K562 (cell line): ENCODE measurements around the gene HMGA1. TPM values are rescaled to one million over a fixed set of nuclear protein-coding genes. Genes with fewer than 3 reads are reported as not detected.
"Not testable (repeated sequence)": the region's sequence is repeated elsewhere in the genome, so short reads cannot be mapped to it uniquely, and the experiment has no call there.

ENCODE experiments used
- ATAC-seq: fragments of 200-7000 bp; cut with Tn5 transposase; 3 replicates; pipeline ENCODE4 v1.9.1; 2020; ENCODE audit warnings: moderate library complexity
- BruUV-seq: library from RNA; stranded (reverse); fragments of 400-500 nt; replicated peaks from 2 replicates; lab custom pipeline; 2021; lab: Mats Ljungman, UMichigan
- CTCF ChIA-PET: fragments of 300-600 bp; formaldehyde crosslinking; extraction: SDS; loops from one replicate; lab custom pipeline; 2021; ENCODE audit warnings: low intra/inter-chr PET ratio; lab: Yijun Ruan, JAX
- POLR2A ChIA-PET: fragments of 300-600, 350-650 bp; sonication (Branson Sonifier 250); formaldehyde crosslinking; extraction: SDS; loops from one replicate; lab custom pipeline; 2021; ENCODE audit warnings: antibody characterized with exemption, inconsistent platforms; lab: Yijun Ruan, JAX
- DNase-seq, 4 experiments: peaks; one replicate each; pipeline versions ENCODE4 v3.0.0 to v3.0.0-alpha.2; 2011 to 2018; ENCODE audit warnings: low spot score in 3 of 4, mixed read lengths in 3 of 4; ENCODE audit errors: extremely low read depth in 1 of 4
- FAIRE-seq: peaks from 2 replicates; lab custom pipeline; 2011; peaks lifted over from hg19 to GRCh38; lab: Jason Lieb, UNC
- H2AFZ ChIP-seq: 2 replicates; pipeline ENCODE4 v1.6.0; 2011; ENCODE audit warnings: low read depth, low read length, control low read depth, inconsistent platforms
- H3K27ac ChIP-seq: fragments of 200-600 bp; 3 replicates; pipeline ENCODE4 v1.8.0; 2011; ENCODE audit warnings: low read depth, mild to moderate bottlenecking, control low read depth, inconsistent platforms, low read length, moderate library complexity, mixed read lengths; ENCODE audit errors: extremely low read depth
- H3K27me3 ChIP-seq, 2 experiments: fragments of 300-600 bp in 1 of 2; 2 replicates in 1 of 2; 3 replicates in 1 of 2; pipeline versions ENCODE4 v1.6.0 to v1.8.0; 2011; ENCODE audit warnings: inconsistent platforms in 2 of 2, low read length in 2 of 2, mild to moderate bottlenecking in 1 of 2, mixed read lengths in 1 of 2, moderate library complexity in 1 of 2; ENCODE audit not compliant: control insufficient read depth in 2 of 2, insufficient read depth in 2 of 2
- H3K36me3 ChIP-seq: fragments of 300-600 bp; 3 replicates; pipeline ENCODE4 v1.8.0; 2011; ENCODE audit warnings: mild to moderate bottlenecking, low read length, inconsistent platforms; ENCODE audit not compliant: control insufficient read depth, insufficient read depth
- H3K4me1 ChIP-seq, 2 experiments: fragments of 200-600 bp in 1 of 2; replicated peaks in 1 of 2; 2 replicates in 1 of 2; 3 replicates in 1 of 2; pipeline versions ENCODE4 v1.5.1 to v1.8.0; 2011; ENCODE audit warnings: inconsistent platforms in 2 of 2, low read length in 2 of 2, mild to moderate bottlenecking in 1 of 2, mixed read lengths in 1 of 2, moderate library complexity in 1 of 2; ENCODE audit not compliant: control insufficient read depth in 2 of 2, insufficient read depth in 2 of 2
- H3K4me2 ChIP-seq: 2 replicates; pipeline ENCODE4 v1.6.1; 2011; ENCODE audit warnings: low read length, control low read depth, inconsistent platforms, mixed read lengths; ENCODE audit not compliant: insufficient read depth
- H3K4me3 ChIP-seq: fragments of 200-600 bp; sonication (generic), shearing (Covaris generic); 2 replicates; pipeline ENCODE4 v1.5.1; 2016; ENCODE audit warnings: control low read depth, inconsistent platforms
- H3K79me2 ChIP-seq: fragments of 200-600 bp; 3 replicates; pipeline ENCODE4 v1.8.0; 2011; ENCODE audit warnings: low read length, inconsistent platforms; ENCODE audit not compliant: control insufficient read depth, insufficient read depth
- H3K9ac ChIP-seq, 2 experiments: 2 replicates each; pipeline versions ENCODE4 v1.6.0 to v1.6.1; 2011; ENCODE audit warnings: low read depth in 2 of 2, low read length in 2 of 2, control low read depth in 1 of 2, inconsistent platforms in 1 of 2, mild to moderate bottlenecking in 1 of 2, mixed read lengths in 1 of 2; ENCODE audit not compliant: insufficient read depth in 1 of 2
- H3K9me1 ChIP-seq: one replicate; pipeline ENCODE4 v1.6.0; 2011; ENCODE audit warnings: inconsistent platforms, mild to moderate bottlenecking, low read length, moderate library complexity; ENCODE audit not compliant: control insufficient read depth, insufficient read depth
- H3K9me3 ChIP-seq: replicated peaks from 2 replicates; pipeline ENCODE4 v1.5.1; 2011; ENCODE audit warnings: low read depth, low read length, inconsistent platforms; ENCODE audit not compliant: control insufficient read depth, insufficient read depth
- H4K20me1 ChIP-seq: replicated peaks from 2 replicates; pipeline ENCODE4 v1.6.1; 2011; ENCODE audit warnings: low read length, inconsistent platforms, mixed read lengths; ENCODE audit not compliant: control insufficient read depth, insufficient read depth
- FOXM1 ChIP-seq, 2 experiments: fragments of 450-650 bp in 1 of 2; sonication (generic) in 1 of 2; formaldehyde crosslinking in 1 of 2; IDR thresholded peaks; 2 replicates each; pipeline versions ENCODE4 v1.6.1 to v1.9.0; 2017 to 2022; ENCODE audit warnings: low read depth in 2 of 2, mild to moderate bottlenecking in 2 of 2, missing genetic modification reagents in 1 of 2, moderate library complexity in 1 of 2
- ZNF121 ChIP-seq: sonication (generic); formaldehyde crosslinking; conservative IDR thresholded peaks from 2 replicates; pipeline ENCODE4 v1.8.0; 2022; ENCODE audit warnings: missing genetic modification reagents
- WGBS: fragments of 100-300 bp; shearing (Covaris generic); methylation state at CpG from one replicate; pipeline ENCODE4 v1.1.6; 2016; ENCODE audit warnings: low coverage, mixed read lengths; ENCODE audit not compliant: insufficient coverage; ENCODE audit errors: missing lambda C conversion rate; 5-methylcytosine and 5-hydroxymethylcytosine counted together
- in situ Hi-C: fragments of 300-500 bp; cut with MboI; formaldehyde crosslinking; loops from 4 replicates; pipeline ENCODE4 v1.15.0; 2018; ENCODE audit warnings: inconsistent platforms, mixed read lengths
- intact Hi-C: fragments of 100-400 bp; cut with micrococcal nuclease; formaldehyde crosslinking; loops from 2 replicates; pipeline ENCODE4 v1.14.2; 2022
- polyA plus RNA-seq, 8 experiments: library from polyadenylated mRNA; depleted of rRNA in 4 of 8; stranded (reverse) in 5 of 8; unstranded in 3 of 8; fragments of >200 nt; fragmentation: Nextera tagmentation in 2 of 8; fragmentation: Illumina TruSeq in 1 of 8; extraction: Ambion mirVana in 2 of 8; extraction: Trizol in 1 of 8; gene quantifications; 2 replicates each; pipeline versions ENCODE4 v1.2.1 to v1.2.3, GENCODE V29; 2011 to 2014; ENCODE audit warnings: inconsistent platforms in 1 of 8, missing spikeins in 1 of 8
- total RNA-seq, 7 experiments: library from RNA; depleted of rRNA in 6 of 7; stranded (reverse); fragments of >200 nt in 6 of 7; fragmentation: Illumina TruSeq in 2 of 7; extraction: Trizol in 2 of 7; gene quantifications; 2 replicates each; pipeline versions ENCODE4 v1.2.1 to v1.2.3, GENCODE V29; 2011 to 2021; ENCODE audit warnings: low replicate concordance in 1 of 7
- TF ChIP-seq, protein P1 (sequence below): sonication (generic); formaldehyde crosslinking; IDR thresholded peaks from 2 replicates; pipeline ENCODE4 v1.8.1; 2023; ENCODE audit warnings: mild to moderate bottlenecking, missing genetic modification reagents

HMGA1 gene
- total and polyA plus RNA-seq, 9 of the 15 experiments (the other 6 are each of a cell fraction or from before 2014, with no cell fraction given) = 27.8 to 1,947 (median 594) TPM

DNA sequence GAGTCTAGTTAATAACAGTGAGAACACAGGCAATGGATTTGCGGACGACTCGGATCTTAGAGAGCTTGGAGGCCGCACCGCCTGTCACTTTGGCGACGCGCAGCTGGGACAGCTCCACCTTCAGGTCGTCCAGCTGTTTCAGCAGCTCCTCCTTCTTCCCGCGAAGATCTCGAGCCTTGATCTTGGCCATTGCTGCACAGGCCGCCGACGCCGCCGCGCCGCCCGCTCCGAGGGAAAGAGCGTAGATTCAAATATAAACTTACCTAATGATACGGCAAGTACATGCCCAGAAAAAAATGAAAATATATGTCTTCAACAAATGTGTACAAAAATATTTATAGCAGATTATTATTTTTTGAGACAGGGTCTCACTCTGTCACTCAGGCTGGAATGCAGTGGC lies 26.8 kb downstream of the HMGA1 start:
- in situ Hi-C loops, H3K4me3 ChIP-seq, H3K27ac ChIP-seq, intact Hi-C loops, POLR2A ChIA-PET, ATAC-seq, H3K4me1 ChIP-seq, H3K79me2 ChIP-seq, DNase-seq, H3K9me1 ChIP-seq, H4K20me1 ChIP-seq, H3K9ac ChIP-seq, FAIRE-seq, H3K36me3 ChIP-seq, H2AFZ ChIP-seq, CTCF ChIA-PET, H3K27me3 ChIP-seq, BruUV-seq, H3K4me2 ChIP-seq: not testable (repeated sequence)
- peaks cover 12% of the 10 kb centered on the region for H3K9me3 ChIP-seq
- 98% methylated on average over 23 of the region's 23 CpGs for WGBS
- TF ChIP-seq, protein P1, sequence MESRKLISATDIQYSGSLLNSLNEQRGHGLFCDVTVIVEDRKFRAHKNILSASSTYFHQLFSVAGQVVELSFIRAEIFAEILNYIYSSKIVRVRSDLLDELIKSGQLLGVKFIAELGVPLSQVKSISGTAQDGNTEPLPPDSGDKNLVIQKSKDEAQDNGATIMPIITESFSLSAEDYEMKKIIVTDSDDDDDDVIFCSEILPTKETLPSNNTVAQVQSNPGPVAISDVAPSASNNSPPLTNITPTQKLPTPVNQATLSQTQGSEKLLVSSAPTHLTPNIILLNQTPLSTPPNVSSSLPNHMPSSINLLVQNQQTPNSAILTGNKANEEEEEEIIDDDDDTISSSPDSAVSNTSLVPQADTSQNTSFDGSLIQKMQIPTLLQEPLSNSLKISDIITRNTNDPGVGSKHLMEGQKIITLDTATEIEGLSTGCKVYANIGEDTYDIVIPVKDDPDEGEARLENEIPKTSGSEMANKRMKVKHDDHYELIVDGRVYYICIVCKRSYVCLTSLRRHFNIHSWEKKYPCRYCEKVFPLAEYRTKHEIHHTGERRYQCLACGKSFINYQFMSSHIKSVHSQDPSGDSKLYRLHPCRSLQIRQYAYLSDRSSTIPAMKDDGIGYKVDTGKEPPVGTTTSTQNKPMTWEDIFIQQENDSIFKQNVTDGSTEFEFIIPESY (CRISPR knock-in tag) = peak; percentile 98

DNA sequence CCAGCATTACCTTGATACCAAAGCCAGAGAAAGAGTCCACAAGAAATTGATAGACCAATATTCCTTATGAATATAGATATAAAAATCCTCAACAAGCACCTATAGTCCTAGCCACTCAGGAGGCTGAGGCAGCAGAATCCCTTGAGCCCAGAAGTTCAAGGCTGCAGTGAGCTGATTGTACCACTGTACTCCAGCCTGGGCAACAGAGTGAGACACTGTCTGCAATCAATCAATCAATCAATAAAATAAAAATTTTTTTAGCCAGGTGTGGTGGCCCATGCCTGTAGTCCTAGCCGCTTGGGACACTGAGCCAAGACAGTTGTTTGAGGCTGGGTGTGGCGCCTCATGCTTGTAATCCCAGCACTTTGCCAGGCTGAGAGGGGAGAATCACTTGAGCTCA lies 31.1 kb downstream of the HMGA1 start:
- no peak overlapping the region for H3K4me2 ChIP-seq
- peaks cover 8 to 9% of the 10 kb centered on the region in 2 experiments; a peak in 4 of 5 replicates for H3K4me1 ChIP-seq
- H3K4me3 ChIP-seq = no peak overlapping the region
- ChIA-PET CTCF (no interaction called here), POLR2A (interaction anchor here (0.6 to 1.0 kb wide), 4 partner anchors 14 to 33 kb away, joined by 3 to 5 read pairs (median 3); no protein-coding TSS in a partner anchor)
- H3K36me3 ChIP-seq = no peaks in the 10 kb centered on the region
- no TSS peak for BruUV-seq
- H3K9me1 ChIP-seq = no peaks in the 10 kb centered on the region
- 87% methylated on average over 2 of the region's 2 CpGs for WGBS
- peak; percentile 90 for TF ChIP-seq ZNF121
- no peak for TF ChIP-seq FOXM1 (IDR thresholded peaks at IDR 0.05; ENCODE audit: low read depth)
- TF ChIP-seq FOXM1 (CRISPR knock-in tag; IDR thresholded peaks at IDR 0.05; ENCODE audit: low read depth) = no peak
- ATAC-seq (no peak), DNase-seq (no peak), FAIRE-seq (no peak)
- H3K79me2 ChIP-seq = 0 out of 3 replicates have a peak, but pooled peaks cover 2% of the 10 kb centered on the region
- intact Hi-C loops = no loop called here
- H3K9ac ChIP-seq = no peak overlapping the region
- no peaks in the 10 kb centered on the region for H4K20me1 ChIP-seq
- no peaks in the 10 kb centered on the region for H3K27me3 ChIP-seq
- H3K27ac ChIP-seq = no peak overlapping the region
- H2AFZ ChIP-seq = no peak overlapping the region
- peaks cover 3% of the 10 kb centered on the region for H3K9me3 ChIP-seq
- in situ Hi-C loops = no loop called here

DNA sequence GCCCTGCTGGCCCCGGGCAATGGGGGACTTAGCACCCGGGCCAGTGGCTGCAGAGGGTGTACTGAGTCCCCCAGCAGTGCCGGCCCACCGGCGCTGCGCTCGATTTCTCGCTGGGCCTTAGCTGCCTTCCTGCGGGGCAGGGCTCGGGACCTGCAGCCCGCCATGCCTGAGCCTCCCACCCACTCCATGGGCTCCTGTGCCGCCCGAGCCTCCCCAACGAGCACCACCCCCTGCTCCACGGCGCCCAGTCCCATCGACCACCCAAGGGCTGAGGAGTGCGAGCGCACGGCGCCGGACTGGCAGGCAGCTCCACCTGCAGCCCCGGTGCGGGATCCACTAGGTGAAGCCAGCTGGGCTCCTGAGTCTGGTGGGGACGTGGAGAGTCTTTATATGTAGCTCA lies 32.5 kb downstream of the HMGA1 start:
- CTCF ChIA-PET, H4K20me1 ChIP-seq, FAIRE-seq, intact Hi-C loops, H3K79me2 ChIP-seq, H3K36me3 ChIP-seq, H3K4me3 ChIP-seq, BruUV-seq, ATAC-seq, H3K27ac ChIP-seq, H3K9me1 ChIP-seq, in situ Hi-C loops, H3K4me2 ChIP-seq, H3K9me3 ChIP-seq, H3K9ac ChIP-seq, H3K27me3 ChIP-seq, H2AFZ ChIP-seq, DNase-seq: not testable (repeated sequence)
- POLR2A ChIA-PET = interaction anchor here (1.0 kb wide), 1 partner anchor 36 kb away, joined by 3 read pairs; no protein-coding TSS in a partner anchor
- 98% methylated on average over 11 of the region's 25 CpGs for WGBS
- H3K4me1 ChIP-seq = peaks cover 20 to 21% of the 10 kb centered on the region in 2 experiments
